Skeletal muscle satellite cell (primary cell): ENCODE results near the gene WASF3.
"Not testable (repeated sequence)": the region's sequence is repeated elsewhere in the genome, so short reads cannot be mapped to it uniquely, and the experiment has no call there.

Experiments
- H3K27me3 ChIP-seq: 2 replicates; pipeline ENCODE4 v1.7.0; 2013; ENCODE audit warnings: low read length; ENCODE audit not compliant: control insufficient read depth, insufficient read depth
- H3K36me3 ChIP-seq: 2 replicates; pipeline ENCODE4 v1.7.0; 2013; ENCODE audit warnings: mild to moderate bottlenecking, control low read depth, low read length; ENCODE audit not compliant: insufficient read depth
- H3K4me1 ChIP-seq: 2 replicates; pipeline ENCODE4 v1.7.0; 2013; ENCODE audit warnings: low read length; ENCODE audit not compliant: control insufficient read depth, insufficient read depth
- H3K4me2 ChIP-seq: 2 replicates; pipeline ENCODE4 v1.7.0; 2013; ENCODE audit warnings: mild to moderate bottlenecking, low read length
- H3K4me3 ChIP-seq: 2 replicates; pipeline ENCODE4 v1.7.0; 2013; ENCODE audit warnings: low read length
- H3K9ac ChIP-seq: 2 replicates; pipeline ENCODE4 v1.7.0; 2013; ENCODE audit warnings: mild to moderate bottlenecking, low read depth, low read length, moderate library complexity
- H3K9me3 ChIP-seq: replicated peaks from 2 replicates; pipeline ENCODE4 v1.7.0; 2013; ENCODE audit warnings: mild to moderate bottlenecking, control low read depth, low read length

The WASF3 gene

GRCh38 chr13:26636073-26636472, 78.6 kb downstream of the WASF3 start:
- not testable (repeated sequence) for H3K36me3 ChIP-seq, H3K4me1 ChIP-seq, H3K4me3 ChIP-seq, H3K9ac ChIP-seq, H3K27me3 ChIP-seq, H3K9me3 ChIP-seq, H3K4me2 ChIP-seq

- H3K9ac ChIP-seq = no peak overlapping the region
- H3K4me1 ChIP-seq = peaks cover 8% of the 10 kb centered on the region
- no peaks in the 10 kb centered on the region for H3K9me3 ChIP-seq
- H3K27me3 ChIP-seq = no peaks in the 10 kb centered on the region
- H3K4me3 ChIP-seq = no peak overlapping the region
- H3K4me2 ChIP-seq = no peak overlapping the region
- H3K36me3 ChIP-seq = no peaks in the 10 kb centered on the region
Measured at GRCh38 chr13:26646603-26647002, 89.1 kb downstream of the WASF3 start.

- Histone ChIP-seq H3K27me3 (no peaks in the 10 kb centered on the region), H3K4me1 (peaks cover 7% of the 10 kb centered on the region), H3K4me2 (no peak overlapping the region), H3K9me3 (no peaks in the 10 kb centered on the region), H3K4me3 (no peak overlapping the region), H3K9ac (no peak overlapping the region), H3K36me3 (no peaks in the 10 kb centered on the region)
Measured at GRCh38 chr13:26651234-26651633, 93.8 kb downstream of the WASF3 start.

GRCh38 chr13:26653310-26653709, 95.8 kb downstream of the WASF3 start:
- H3K4me1 ChIP-seq = no peaks in the 10 kb centered on the region
- H3K27me3 ChIP-seq = no peaks in the 10 kb centered on the region
- H3K9ac ChIP-seq = no peak overlapping the region
- no peak overlapping the region for H3K4me2 ChIP-seq
- no peaks in the 10 kb centered on the region for H3K9me3 ChIP-seq
- H3K36me3 ChIP-seq = no peaks in the 10 kb centered on the region
- H3K4me3 ChIP-seq = no peak overlapping the region

- Histone ChIP-seq H3K9me3 (no peaks in the 10 kb centered on the region), H3K4me3 (no peak overlapping the region), H3K4me2 (no peak overlapping the region), H3K27me3 (no peaks in the 10 kb centered on the region), H3K9ac (no peak overlapping the region), H3K36me3 (no peaks in the 10 kb centered on the region), H3K4me1 (no peaks in the 10 kb centered on the region)
Measured at GRCh38 chr13:26653842-26654241, 96.4 kb downstream of the WASF3 start.

GRCh38 chr13:26656919-26657318, 99.4 kb downstream of the WASF3 start:
- Histone ChIP-seq H3K4me2 (no peak overlapping the region), H3K4me1 (no peaks in the 10 kb centered on the region), H3K9ac (no peak overlapping the region), H3K9me3 (no peaks in the 10 kb centered on the region), H3K4me3 (no peak overlapping the region), H3K27me3 (no peaks in the 10 kb centered on the region), H3K36me3 (no peaks in the 10 kb centered on the region)

GRCh38 chr13:26658448-26659385, 101.2 kb downstream of the WASF3 start:
- H3K4me1 ChIP-seq = peaks cover 2% of the 10 kb centered on the region
- no peaks in the 10 kb centered on the region for H3K36me3 ChIP-seq
- H3K9me3 ChIP-seq = no peaks in the 10 kb centered on the region
- H3K9ac ChIP-seq = no peak overlapping the region
- H3K4me2 ChIP-seq = no peak overlapping the region
- H3K27me3 ChIP-seq = no peaks in the 10 kb centered on the region
- no peak overlapping the region for H3K4me3 ChIP-seq

- Histone ChIP-seq H3K4me1 (peaks cover 4% of the 10 kb centered on the region), H3K9ac (no peak overlapping the region), H3K27me3 (no peaks in the 10 kb centered on the region), H3K4me2 (no peak overlapping the region), H3K4me3 (no peak overlapping the region), H3K9me3 (no peaks in the 10 kb centered on the region), H3K36me3 (no peaks in the 10 kb centered on the region)
Measured at GRCh38 chr13:26660185-26660584, 102.7 kb downstream of the WASF3 start.

GRCh38 chr13:26660766-26661165, 103.3 kb downstream of the WASF3 start:
- H3K36me3 ChIP-seq = no peaks in the 10 kb centered on the region
- H3K27me3 ChIP-seq = no peaks in the 10 kb centered on the region
- no peak overlapping the region for H3K4me2 ChIP-seq
- peaks cover 4% of the 10 kb centered on the region for H3K4me1 ChIP-seq
- H3K4me3 ChIP-seq = no peak overlapping the region
- no peaks in the 10 kb centered on the region for H3K9me3 ChIP-seq
- no peak overlapping the region for H3K9ac ChIP-seq

GRCh38 chr13:26663791-26664190, 106.3 kb downstream of the WASF3 start:
- no peaks in the 10 kb centered on the region for H3K9me3 ChIP-seq
- H3K27me3 ChIP-seq = no peaks in the 10 kb centered on the region
- no peak overlapping the region for H3K9ac ChIP-seq
- no peaks in the 10 kb centered on the region for H3K36me3 ChIP-seq
- peaks cover 4% of the 10 kb centered on the region for H3K4me1 ChIP-seq
- no peak overlapping the region for H3K4me2 ChIP-seq
- no peak overlapping the region for H3K4me3 ChIP-seq

GRCh38 chr13:26664286-26664685, 106.8 kb downstream of the WASF3 start:
- Histone ChIP-seq H3K4me1 (peaks cover 4% of the 10 kb centered on the region), H3K27me3 (no peaks in the 10 kb centered on the region), H3K4me2 (no peak overlapping the region), H3K4me3 (no peak overlapping the region), H3K9me3 (no peaks in the 10 kb centered on the region), H3K9ac (no peak overlapping the region), H3K36me3 (no peaks in the 10 kb centered on the region)

GRCh38 chr13:26664876-26665275, 107.4 kb downstream of the WASF3 start:
- no peaks in the 10 kb centered on the region for H3K36me3 ChIP-seq
- no peak overlapping the region for H3K9ac ChIP-seq
- no peak overlapping the region for H3K4me2 ChIP-seq
- peaks cover 4% of the 10 kb centered on the region for H3K4me1 ChIP-seq
- no peak overlapping the region for H3K4me3 ChIP-seq
- no peaks in the 10 kb centered on the region for H3K27me3 ChIP-seq
- no peaks in the 10 kb centered on the region for H3K9me3 ChIP-seq
